Cardiac septum (tissue), 1 donor: ENCODE measurements around the gene KATNA1. TPM values are rescaled to one million over a fixed set of nuclear protein-coding genes. Genes with fewer than 3 reads are reported as not detected.
"Not testable (repeated sequence)": the region's sequence is repeated elsewhere in the genome, so short reads cannot be mapped to it uniquely, and the experiment has no call there.

Source experiments
- DNase-seq: peaks from one replicate; pipeline ENCODE4 v3.0.0-alpha.2; 2020; ENCODE audit warnings: low spot score
- intact Hi-C: fragments of 100-400 bp; cut with DNase I; formaldehyde crosslinking; loops from one replicate; pipeline ENCODE4 v1.14.0; 2022
- long read RNA-seq: library from polyadenylated mRNA; unstranded; transcript quantifications from one replicate; pipeline ENCODE4 v2.0.0, GENCODE V29; 2021
- total RNA-seq: library from RNA; stranded (reverse); fragmentation: NEBNext Ultra II Directional; extraction: Animal tissue kit (Norgen Biotek cat#: 25700); gene quantifications from one replicate; pipeline ENCODE4 v1.2.1, GENCODE V29; 2021
- donor health status: DM: no; HTN: no; CAD: no.

KATNA1 gene
- 13.1 TPM for total RNA-seq
- long read RNA-seq, transcript KATNA1-203 (11 exons, 1,984 nt), result major isoform, 31 of 40 reads
- long read RNA-seq, partial matches to known transcripts, result 1 of 40 reads
- long read RNA-seq, other reads (novel, unspliced or antisense), result 6 of 40 reads

DNA sequence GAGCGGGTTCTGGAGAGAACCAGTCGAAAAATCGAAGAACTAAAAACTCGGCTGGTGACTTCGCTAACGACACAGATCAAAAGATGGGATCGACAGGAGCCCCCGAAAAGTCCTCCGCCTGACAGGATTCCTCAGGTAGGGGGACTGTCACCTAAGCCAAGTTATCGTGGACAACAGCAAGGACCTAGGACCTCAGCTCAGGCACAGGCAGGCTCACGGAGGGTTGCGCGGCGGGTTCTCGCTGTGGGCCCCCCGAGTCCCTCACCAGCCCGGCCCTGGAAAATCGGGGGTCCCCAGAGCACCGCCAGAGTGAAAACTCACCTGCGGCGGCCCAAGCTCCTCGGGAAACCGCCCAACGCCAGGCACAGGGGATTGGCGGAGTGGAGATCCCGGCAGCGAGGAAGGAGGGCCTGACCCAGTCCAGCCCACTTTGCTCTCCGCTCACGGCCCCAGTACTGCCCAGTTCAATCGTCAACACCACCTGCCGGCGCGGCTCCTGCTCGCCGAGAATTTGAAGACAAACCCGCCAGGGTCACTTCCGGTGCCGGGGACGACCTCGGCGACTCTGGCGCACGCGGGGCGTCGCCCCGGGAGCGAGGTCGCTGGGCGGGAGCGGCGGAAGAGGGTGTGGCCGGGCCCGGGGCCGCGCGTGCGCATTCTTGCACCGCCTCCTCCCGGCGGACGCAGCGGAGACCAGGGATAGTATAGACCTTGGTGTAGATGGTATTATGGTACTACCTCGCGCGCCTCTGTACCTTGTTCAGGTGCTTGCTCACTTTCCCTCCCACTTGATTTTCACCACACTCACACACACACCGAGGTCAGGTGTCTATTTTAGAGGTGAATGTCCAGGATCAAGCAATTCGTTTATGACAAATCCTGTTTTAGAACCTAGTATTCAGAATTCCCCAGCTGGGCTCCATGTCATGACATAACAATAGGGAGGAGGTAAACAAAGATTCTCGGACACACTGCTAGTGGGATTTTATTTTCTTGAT is at the start of gene KATNA1:
Gene KATNA1 (minus strand): TSS at position 567 of the 998 bp plus-strand sequence. CDS start 10,167 bp downstream, outside the sequence.
- peak; percentile 93 for DNase-seq
- intact Hi-C loops, result loop anchor here (2.0 kb wide), 1 partner anchor 82 kb away; the partner anchor contains the start of gene GINM1

DNA sequence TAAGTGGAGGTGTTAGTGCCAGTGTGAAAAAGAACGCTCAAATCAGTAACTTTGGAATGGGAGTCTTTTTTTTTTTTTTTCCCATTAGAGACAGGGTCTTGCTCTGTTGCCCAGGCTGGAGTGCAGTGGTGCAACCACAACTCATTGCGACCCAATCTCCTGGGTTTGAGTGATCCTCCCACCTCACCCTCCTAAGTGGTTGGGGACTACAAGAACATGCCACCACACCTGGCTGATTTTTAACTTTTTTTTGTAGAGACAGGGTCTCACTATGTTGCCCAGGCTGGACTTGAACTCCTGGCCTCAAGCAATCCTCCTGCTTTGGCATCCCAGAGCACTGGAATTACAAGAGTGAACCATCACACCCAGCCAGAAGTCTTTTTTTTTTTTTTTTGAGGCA is 49.7 kb upstream of the KATNA1 start:
- DNase-seq, result no peak
- intact Hi-C loops, result no loop called here

DNA sequence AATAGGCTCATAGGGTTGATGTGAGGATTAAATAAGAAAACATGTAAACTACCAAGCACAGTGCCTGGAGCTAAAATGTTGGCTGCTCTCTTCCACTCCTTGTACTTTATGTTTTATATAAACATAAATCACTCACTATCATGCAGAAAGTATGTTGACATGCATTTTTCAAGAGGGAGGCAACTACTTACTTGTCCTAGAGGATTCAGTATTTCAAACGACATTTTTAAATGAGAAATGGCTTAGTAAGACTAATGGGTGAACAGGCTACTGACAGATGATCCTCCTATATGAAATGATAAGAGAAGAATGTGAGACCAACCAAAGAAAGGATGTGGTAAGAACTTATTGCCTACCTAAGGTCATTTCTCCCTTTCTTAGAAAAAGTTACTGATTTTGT is 48.4 kb upstream of the KATNA1 start:
- DNase-seq, result no peak
- intact Hi-C loops, result no loop called here

DNA sequence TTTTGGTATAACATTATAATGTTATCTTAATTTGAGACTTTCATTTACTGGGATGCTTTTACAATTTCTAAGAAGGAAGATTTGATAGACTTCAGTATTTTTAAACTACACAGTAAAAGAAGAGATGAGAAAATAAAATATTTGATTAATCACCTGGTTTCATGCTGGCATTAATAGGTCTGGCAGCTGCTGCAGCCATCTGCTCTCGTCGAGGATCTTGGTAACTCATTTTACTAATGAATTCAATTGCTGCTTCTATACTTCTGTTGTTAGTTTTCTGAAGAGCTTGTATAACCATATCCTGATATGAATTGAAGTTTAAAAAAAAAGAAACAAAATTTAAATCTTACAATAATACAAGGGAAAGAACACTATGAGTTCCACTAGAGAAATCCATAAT is 46.4 kb upstream of the KATNA1 start:
- intact Hi-C loops, result no loop called here
- no peak for DNase-seq

DNA sequence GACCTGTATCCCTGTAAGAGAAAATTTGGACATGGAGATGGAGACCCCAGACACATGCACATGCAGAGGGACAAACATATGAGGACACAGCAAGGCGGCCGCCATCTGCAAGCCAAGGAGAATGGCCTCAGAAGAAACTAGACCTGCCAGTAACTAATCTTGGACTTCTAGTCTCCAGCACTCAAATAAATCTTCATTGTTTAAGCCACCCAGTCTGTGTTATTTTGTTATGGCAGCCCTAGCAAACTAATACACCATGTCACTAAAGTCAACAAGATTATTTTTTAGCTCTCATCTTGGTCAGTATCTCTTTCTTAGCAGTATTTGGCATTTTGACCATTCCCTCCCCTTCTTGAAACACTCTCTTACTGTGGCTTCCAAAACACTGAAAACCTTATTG is 42.7 kb upstream of the KATNA1 start:
- DNase-seq, result no peak
- intact Hi-C loops, result no loop called here

DNA sequence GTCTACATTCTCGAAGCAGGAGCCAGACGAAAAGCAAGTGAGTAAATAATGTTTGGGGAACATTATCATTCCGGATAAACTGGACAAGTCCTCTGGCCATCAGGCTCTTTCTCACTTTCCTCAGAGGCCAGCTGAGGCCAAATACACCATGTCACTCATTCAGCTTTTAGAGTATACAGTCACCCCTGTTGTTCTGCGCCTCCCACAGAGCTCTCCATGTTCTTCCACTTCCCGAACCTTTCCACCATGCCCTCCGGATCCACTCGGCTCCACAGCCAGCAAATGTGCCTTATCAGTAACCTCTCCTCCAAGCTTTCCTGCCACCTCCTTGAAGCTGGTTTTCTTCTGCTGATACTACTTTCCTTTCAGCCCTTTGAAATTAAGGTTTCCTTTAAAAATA is 37.7 kb upstream of the KATNA1 start:
- DNase-seq, result no peak
- intact Hi-C loops, result no loop called here

DNA sequence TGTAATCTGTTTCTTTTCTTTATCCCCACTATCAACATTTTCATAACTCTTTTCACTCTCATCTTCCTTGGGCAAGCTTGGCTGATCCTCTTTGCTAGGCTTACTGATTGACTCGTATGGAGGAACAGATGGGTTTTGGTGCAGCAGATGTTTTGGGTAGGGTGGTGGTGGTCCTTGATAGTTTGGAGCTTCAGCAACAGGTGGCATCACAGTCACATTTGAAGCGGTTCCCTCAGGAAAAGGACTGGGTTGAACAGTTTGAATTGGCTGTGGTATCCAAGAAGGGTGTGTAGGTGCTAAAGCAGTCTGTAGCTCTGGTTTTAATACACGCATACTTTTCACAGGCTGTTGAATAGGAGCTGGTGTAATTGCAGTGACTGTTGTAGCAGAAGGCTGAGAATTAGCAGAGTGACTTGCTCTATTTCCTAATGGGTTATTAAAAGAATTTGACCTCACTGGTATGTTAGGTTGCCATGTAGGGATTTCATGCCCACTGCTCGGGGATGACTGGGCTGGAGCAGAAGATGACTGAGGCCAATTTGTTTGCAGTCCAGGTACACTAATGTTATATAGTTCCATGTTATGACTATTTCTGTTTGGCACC is 34.8 kb upstream of the KATNA1 start:
- DNase-seq, result no peak
- intact Hi-C loops, result no loop called here

DNA sequence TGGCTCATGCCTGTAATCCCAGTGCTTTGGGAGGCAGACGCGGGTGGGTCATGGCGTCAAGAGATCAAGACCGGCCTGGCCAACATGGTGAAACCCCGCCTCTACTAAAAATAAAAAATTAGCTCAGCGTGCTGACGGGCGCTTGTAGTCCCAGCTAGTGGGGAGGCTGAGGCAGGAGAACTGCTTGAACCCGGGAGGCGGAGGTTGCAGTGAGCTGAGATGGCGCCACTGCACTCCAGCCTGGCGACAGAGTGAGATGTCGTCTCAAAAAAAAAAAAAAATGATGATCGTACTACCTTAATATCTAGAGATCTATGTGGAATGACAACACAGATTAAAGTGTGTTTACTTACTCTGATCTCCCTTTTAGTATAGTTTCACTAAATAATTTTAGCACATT is 33.3 kb upstream of the KATNA1 start:
- DNase-seq, intact Hi-C loops: not testable (repeated sequence)

DNA sequence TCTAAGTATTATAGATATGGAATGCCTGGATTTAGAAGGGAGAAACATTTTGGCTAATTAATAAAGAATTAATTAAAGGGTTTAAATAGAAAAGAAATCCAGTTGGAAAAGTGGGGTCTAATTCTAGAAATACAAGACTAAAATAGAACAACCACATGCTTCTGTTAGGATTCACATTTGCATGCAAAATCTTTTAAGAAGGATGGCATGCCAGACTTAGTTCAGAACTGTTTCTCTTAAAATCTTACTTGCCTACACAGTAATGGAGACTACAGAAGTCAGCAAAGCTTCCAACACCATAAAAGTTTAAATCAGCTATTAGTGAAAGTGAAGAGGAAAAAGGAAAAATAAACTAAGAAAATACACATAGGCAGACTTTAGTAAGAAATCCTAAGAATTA is 32.7 kb upstream of the KATNA1 start:
- intact Hi-C loops, result no loop called here
- no peak for DNase-seq

DNA sequence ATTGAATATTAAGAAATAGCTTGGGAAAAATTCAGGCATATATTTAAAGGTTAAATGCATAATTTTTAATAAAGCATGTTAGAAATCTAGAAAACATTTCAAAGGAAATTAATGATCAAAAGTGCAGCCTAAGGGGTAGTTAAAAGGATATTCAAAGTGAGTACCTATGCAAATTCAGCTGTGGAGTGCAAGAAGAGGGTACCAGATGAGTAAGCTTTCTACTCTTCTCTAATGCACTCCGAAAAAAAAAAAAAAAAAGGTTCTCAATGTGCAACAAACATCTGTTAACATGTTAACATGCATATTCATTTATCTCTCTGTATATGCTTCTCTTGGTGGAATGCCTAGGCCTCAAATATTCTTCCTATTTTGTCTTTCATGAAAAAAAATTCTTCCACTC is 32.0 kb upstream of the KATNA1 start:
- intact Hi-C loops, result no loop called here
- no peak for DNase-seq

DNA sequence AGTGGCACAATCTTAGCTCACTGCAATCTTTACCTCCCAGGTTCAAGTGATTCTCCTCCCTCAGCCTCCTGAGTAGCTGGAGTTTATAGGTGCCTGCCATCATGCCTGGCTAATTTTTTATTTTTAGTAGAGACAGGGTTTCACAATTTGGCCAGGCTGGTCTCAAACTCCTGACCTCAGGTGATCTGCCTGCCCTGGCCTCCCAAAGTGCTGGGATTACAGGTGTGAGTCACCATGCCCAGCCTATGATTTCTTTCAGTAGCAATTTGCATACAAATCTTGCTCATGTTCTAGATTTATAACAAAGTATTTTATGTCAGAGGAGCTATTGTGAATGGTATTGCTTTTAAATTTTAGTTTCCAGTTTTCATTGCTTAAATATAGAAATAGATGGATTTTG is 23.8 kb upstream of the KATNA1 start:
- DNase-seq, intact Hi-C loops: not testable (repeated sequence)

DNA sequence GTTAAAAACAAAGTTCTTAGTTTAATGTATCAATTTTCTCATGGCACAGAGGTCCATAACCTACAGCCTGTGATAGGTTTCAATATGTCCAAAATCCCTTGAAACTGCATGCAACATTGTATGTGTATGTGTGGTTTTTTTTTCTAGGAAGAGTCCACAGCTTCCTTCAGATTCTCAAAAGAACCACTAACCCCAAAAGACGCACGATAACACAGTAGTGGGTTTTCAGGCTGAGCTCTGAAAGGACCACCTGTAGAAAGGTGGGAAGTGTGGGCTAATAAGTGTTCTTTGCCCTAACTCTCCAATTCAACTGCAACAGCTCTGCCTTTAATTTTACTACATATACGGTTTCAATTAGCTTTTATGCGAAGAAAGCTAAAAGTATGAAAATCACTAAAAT is 11.5 kb upstream of the KATNA1 start:
- intact Hi-C loops, result no loop called here
- no peak for DNase-seq

DNA sequence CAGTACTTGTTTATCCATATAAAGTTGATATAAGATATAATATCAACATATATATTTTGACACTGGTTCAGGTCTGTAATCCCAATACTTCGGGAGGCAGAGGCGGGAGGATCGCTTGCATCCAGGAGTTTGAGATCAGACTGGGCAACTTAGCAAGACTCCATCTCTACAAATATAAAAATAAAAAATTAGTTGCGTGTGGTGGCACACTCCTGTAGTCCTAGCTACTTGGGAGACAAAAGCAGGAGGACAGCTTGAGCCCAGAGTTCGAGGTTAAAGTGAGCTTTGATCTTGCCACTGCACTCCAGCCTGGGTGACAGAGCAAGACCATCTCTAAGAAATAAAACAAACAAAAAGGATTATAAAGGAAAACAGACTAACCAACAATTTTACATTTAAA is 8.9 kb upstream of the KATNA1 start:
- intact Hi-C loops, result no loop called here

DNA sequence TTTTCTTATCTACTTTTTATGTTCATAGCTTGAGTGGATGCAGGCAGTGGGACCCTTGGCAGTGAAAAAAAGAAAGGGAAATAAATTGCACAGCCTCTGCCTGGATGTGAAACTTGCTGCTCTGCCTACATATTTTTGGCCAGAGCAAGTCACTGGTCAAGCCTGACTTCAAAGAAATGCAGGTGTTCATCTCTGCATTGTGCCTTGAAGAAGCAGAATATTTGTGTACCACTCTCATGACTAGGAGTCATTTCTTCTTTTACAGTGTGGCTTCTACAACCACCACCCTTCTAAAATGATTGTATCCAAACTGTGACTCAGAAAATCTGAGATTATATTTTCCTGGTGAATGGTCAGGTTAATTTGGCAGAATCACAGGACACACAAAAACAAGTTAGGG is 2.5 kb upstream of the KATNA1 start:
- intact Hi-C loops, result no loop called here
- no peak for DNase-seq

More for the DNA sequence above, 8.9 kb upstream of the KATNA1 start:
- DNase-seq, result no peak

DNA sequence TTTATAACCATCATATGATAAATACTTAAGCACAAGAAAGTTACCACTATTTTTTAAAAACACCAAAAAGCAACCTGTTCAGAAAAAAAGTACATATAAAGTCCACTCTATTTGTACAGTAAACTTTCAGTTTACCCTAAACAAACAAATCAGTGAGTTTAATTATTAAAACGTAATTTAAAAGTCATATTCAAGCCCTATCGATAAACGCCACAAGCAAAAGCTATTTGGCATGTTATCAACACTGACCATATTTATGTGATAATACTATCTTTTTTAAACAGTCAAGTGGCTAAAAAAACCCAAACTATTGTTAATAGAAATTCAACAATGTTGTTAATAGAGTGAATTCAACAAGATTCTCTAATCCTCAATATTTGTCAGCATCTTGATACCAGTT is 1.9 kb downstream of the KATNA1 start:
- DNase-seq, result no peak
- intact Hi-C loops, result no loop called here

DNA sequence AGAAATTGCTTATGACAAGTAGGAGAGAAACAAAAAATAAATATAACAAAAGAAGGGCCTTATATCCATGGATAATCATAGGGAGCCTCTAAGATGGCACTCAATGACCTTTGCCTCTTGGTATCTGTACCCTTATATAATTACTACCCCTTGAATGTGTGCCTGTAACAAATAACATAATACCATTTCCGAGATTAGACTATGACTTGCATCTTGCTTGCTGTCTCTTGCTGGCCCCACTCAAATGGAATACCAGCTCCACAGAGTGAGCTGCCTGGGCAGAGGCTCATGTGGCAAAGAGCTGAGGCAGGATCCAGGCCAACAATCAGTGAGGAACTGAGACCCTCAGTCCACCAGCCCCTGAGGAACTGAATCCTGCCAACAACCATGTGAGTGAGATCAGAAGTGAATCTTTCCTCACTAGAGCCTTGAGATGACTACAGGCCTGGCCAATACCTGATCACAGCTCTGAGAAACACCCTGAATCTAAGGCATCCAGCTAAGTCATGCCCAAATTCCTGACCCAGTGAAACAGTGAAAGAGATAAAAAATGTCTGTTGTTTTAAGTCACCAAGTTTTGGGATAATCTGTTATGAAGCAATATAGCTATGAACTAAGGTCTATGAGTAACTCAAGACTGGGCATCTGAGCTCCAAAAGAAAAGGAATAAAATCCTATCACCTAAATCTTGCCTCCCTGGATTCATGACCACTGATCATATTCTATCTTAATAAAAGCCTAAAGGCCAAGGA is 5.5 kb downstream of the KATNA1 start:
- intact Hi-C loops, result no loop called here
- no peak for DNase-seq

DNA sequence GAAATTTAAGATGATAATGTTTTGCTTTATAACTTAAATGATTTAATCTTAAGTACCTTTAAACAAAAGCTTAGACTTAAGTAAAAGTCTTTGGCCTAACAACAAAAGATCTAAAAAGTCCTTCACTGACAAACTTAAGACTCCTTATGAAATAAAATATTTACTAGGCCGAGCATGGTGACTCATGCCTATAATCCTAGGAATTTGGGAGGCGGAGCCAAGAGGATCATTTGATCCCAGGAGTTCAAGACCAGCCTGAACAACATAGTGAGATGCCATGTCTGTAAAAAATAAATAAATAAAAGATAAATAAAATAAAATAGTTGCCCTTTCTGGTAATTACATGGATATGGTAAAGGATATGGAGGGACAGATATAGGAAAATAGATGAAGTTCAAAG is 12.4 kb downstream of the KATNA1 start:
- intact Hi-C loops, result no loop called here
- DNase-seq, result no peak

DNA sequence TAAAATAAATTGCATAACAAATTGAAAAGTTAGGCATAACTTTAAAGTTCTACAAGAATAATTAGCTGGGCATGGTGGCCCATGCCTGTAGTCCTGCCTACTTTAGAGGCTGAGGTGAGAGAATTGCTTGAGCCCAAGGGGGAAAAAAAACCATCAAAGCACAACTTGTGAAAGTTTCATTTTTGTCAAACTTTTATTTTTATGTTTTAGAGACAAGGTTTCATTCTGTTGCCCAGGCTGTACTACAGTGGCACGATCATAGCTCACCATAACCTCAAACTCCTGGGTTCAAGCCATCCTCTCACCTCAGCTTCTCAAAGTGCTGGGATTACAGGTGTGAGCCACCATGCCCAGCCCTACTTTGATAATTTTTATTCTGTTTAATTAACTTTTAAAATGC is 14.2 kb downstream of the KATNA1 start:
- intact Hi-C loops, result no loop called here
- DNase-seq, result no peak

DNA sequence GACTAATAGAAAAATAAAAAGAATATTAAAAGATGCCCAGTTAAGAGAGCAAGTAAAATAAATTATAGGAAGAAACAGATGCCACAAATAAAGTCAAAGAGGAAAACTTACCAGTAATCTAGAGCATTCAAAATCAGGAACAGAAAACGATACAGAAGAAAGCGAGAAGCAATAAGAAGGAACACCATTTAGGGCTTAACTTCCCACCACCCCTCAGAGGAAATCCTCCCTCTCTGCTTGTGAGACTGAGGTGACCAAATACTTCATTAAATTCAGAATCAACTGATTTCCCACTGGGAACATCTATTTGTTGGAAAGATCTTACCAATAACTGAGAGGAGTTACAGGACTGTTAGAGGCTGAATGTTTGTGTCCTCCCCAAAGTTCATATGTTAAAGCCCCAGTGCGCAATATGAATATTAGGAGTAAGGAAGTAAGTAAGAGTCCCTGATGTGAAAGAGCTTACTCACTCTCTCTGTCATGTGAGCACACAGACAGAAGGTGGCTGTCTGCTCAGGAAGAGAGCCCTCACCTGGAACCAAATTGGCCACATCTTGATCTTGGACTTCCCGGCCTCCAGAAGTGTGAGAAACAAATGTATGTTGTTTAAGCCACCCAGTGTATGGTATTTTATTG is 19.5 kb downstream of the KATNA1 start:
- no peak for DNase-seq
- intact Hi-C loops, result no loop called here

DNA sequence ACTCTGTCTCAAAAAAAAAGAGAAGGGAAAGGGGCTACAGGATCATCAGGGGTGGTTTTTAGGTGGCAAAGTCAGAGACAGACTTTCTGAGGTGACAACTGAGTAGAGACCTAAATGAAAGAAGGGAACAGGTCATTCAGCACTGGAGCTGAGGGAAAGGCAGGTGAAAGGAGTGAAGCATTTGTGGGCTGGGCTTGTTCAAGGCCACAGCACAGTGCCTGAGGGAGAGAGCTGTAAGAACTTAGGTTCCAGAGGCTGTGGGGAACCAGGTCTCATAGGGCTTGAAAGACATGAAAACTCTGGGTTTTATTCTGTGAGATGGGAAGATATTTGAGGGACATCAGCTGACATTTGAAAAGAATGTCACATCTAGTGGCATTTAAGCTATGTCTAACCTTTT is 20.8 kb downstream of the KATNA1 start:
- no peak for DNase-seq

More for the DNA sequence above, 20.8 kb downstream of the KATNA1 start:
- intact Hi-C loops, result no loop called here
